ENCODE measurements around the gene NCS1.
"Not testable (repeated sequence)": the region's sequence is repeated elsewhere in the genome, so short reads cannot be mapped to it uniquely, and the experiment has no call there.

The NCS1 gene

GRCh38 chr9:130265431-130266235 is 93.4 kb downstream of the NCS1 start, which contains the start of gene HMCN2:
TSS of gene HMCN2 (plus strand) at chr9:130265760. CDS start at chr9:130265879, 119 bp downstream.
- DNase-seq: no peak

DNA sequence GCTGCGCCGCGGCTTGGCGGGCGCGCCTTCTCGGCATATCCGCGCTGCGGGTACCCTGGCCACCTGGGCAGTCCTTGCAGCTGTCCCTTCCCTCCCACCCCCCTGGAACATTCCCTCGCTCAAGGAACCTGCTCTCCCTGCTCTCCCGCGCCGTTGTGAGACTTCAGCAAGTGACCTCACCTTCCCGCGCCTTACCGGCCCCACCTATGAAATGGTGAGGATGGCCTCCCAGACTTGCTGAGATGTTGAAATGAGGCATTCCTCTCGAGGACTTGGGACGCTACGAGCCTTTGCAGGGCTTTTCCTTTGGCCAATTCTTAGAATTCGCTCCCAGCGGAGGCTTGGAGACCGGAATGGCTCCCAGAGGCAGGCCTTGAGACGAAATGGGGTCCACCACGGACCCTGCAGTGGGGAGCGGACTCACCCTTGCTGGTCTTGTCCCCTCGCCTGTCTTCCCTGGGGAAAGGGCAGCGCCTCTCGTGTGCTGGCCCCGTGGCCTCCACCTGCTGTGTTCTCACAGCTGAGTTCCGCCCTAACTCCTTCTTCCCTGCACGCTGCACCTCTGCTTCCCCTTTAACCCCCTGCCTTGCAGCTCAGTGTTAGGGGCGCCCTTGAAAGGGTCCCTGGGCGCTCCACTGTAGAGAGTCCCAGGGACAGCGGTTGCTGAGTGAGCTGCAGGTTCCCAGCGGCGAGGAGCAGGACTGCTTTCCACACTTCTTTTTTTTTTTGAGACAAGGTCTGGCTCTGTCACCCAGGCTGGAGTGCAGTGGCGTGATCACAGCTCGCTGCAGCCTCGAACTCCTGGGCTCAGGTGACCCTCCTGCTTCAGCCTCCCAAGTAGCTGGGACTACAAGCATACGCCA is 94.3 kb downstream of the NCS1 start:
- DNase-seq: no peak

DNA sequence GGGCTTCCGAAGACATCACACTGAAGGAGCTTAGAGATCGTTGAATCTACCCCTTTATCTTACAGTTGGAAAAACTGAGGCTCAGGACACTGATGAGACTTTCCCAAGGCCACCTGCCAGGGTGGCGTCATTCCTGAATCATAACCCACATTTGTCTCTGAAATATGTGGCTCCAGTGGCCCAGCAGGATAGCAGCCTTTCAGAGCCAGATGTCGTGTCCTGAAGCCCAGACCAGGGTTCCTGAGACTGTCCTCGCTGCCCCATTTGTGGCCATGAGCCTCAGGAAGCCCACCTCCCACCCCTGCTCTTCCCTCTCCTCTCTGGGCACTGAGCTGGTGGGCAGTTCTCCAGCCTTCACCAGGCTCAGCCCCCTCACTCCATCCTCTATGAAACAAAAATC is 95.7 kb downstream of the NCS1 start:
- no peak for DNase-seq

DNA sequence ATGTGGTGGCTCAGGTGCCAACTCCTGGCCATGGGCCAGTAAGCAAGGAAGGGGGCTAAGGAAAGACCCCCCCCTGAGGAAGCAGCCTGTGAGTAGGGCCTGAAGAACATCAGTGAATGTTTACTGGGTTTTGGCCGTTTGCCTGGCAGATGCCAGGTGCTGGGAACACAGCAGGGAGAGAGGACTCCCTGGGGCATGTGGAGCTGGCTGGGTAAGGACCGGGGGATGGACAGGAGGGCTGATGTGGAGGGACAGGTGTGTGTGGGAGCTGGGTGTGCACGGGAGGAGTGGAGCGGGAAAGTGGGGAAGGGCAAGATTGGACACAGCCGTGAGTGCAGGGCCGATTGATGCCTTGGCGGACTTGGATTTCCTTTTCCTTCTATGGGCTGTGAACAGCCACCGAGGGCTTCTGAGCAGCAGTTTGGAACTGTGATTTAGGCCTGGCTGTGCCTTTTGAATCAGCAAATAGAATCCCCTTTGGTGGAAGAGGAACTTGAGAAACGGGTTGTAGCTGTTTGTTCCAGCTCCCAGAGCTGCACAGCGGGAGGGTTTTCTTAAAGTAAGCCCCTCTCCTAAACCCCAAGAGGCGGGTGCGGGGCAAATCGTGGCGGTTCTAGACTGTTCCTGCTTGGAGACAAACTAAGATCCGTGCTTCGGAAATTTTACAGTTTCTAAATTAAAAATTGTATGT is 96.5 kb downstream of the NCS1 start:
- DNase-seq: peak; percentile 69

DNA sequence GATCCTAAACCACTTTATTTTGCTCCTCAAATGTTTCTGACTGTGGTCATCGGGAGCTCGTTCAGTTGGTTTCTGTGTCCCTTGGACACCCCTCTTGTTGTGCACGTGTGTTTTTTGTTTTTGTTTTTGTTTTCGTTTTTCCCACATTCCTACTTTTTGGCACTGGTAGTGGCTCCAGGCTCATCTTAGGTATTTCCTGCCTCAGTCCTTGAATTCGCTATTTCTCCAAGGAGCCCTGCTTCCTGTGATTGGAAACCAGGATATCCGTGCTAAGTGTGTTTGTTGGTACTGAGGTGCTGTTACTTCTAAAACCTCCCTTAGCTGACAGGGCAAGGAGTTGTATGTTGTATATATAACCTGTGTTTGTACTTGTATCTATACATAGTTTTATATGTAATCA is 99.3 kb downstream of the NCS1 start:
- DNase-seq: no peak

- no peak for DNase-seq
These were observed 103.0 kb downstream of the NCS1 start for GRCh38 chr9:130275156-130275555.

DNA sequence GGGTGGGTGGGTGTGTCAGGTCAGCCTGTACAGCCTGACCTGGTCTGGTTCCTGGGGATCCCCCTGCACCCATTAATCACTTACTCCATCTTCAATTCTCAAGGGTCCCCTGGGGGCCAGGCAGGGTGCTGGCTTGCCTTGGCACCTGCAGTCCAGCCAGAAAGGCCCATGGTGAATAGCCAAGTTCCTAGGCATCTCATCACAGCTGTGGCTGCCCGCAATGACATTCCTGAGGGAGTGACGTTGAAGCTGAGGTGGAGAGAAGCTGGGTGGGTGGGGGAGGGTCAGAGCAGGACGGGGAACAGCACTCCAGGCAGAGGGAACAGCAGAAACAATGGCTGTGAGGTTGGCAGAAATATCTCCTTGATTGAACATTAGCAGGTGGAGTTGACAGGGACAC is 103.9 kb downstream of the NCS1 start:
- no peak for DNase-seq

DNA sequence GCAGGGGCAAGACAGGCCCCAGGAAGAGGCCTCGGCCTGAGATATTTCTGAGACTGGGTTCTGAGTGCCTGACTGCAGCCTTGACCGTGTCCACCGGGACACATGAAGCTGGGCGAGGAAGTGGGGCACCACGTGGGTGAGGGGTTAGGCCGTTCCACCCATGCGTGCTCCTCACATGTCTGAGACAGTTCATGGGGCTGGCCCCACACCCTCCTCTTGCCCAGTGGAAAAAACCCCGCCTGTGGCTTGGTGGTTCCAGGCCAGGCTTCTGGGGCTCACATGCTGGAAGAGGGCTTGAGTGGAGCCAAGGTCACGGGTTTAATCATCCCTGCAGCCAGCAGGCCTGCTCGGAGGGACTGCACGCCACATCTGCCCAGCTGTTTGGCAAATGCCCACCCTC is 104.8 kb downstream of the NCS1 start:
- DNase-seq: no peak

DNA sequence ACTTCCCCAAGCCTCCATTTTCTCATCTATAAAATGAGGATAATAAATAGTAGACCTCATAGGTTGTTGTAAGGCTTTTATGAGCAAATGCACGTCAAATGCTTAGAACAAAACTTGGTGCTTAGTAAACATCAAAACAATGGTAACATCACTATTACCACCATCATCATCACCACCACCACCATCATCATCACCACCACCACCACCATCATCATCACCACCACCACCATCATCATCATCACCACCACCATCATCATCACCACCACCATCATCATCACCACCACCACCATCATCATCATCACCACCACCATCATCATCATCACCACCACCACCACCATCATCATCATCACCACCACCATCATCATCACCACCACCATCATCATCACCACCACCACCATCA is 105.3 kb downstream of the NCS1 start:
- not testable (repeated sequence) for DNase-seq

- DNase-seq: peak; percentile 67
These were observed 111.5 kb downstream of the NCS1 start for GRCh38 chr9:130283539-130284248.

- DNase-seq: no peak
These were observed 112.0 kb downstream of the NCS1 start for GRCh38 chr9:130284249-130284625.

DNA sequence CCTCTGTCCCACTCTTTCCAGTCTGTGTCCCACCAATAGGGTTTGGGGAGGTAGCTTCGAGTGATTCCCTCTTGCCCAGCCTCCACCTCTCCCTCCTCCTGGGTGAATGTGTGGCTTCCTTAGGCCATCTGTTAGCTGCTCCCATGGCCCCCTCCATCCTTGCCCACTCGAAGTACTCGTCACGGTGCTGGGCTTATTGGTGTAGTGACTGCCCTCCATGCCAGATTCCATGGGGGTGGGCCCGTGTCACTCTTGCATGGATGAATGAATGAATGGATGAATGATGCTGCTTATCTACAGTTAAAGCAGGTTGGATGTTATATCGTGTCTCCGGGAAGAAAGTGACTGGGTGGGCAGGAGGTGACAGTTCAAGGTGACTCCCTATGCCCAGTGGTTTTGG is 112.5 kb downstream of the NCS1 start:
- DNase-seq: no peak

- no peak for DNase-seq
These were observed 113.1 kb downstream of the NCS1 start for GRCh38 chr9:130285271-130285670.

DNA sequence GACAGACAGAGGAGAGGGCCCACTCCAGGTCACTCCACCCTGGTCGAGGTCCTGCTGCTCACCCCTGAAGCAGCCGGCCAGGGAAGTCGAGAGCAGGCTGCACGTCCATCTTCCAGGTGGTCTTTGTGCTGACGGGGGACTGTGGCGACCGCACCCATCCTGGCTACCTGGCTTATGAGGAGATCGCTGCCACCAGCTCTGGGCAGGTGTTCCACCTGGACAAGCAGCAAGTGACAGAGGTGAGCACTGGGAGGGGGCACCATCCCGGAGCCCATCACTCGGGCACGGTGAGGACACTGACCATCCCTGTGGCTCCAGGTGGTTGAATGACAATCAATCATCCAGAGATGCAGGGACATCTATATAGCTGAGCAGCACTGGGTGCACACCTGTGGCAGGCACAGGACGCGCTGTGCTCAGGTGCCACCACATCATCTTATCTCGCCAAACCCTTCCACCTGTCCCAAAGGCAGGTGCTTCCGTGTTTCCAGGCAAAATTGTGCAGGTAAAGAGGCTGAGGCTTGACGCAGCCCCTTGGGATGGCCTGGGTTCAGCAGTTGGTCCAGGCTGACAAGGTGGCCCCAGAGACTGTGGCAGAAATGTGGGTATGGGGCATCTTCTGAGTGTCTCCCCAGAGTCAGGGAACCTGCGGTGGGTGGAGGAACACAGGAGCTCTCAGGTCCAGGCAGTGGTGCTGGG is 114.0 kb downstream of the NCS1 start:
- DNase-seq: no peak
